Immature natural killer cell (primary cell): Measurements from ENCODE around the gene PAXIP1. TPM values are rescaled to one million over a fixed set of nuclear protein-coding genes. Genes with fewer than 3 reads are reported as not detected.
A peak's percentile ranks its signal among the peaks of the same experiment; 100 is the strongest.

Experiments used
- DNase-seq, 3 donors: peaks; one replicate each; pipeline ENCODE4 v3.0.0; 2022; ENCODE audit warnings: mixed read lengths in 1 of 3
- H3K27ac Mint-ChIP-seq, 6 donors: one replicate each; pipeline ENCODE4 v1.8.0; 2020; ENCODE audit warnings: mixed read lengths in 6 of 6, mild to moderate bottlenecking in 5 of 6, inconsistent platforms in 4 of 6, moderate library complexity in 3 of 6
- H3K27me3 Mint-ChIP-seq, 3 donors: one replicate each; pipeline ENCODE4 v1.8.0; 2020 to 2021; ENCODE audit warnings: low read depth in 3 of 3, mild to moderate bottlenecking in 3 of 3, mixed read lengths in 3 of 3, moderate library complexity in 3 of 3, inconsistent platforms in 1 of 3
- H3K36me3 Mint-ChIP-seq, 3 donors: one replicate each; pipeline ENCODE4 v1.8.0; 2020; ENCODE audit warnings: mixed read lengths in 3 of 3, inconsistent platforms in 2 of 3, mild to moderate bottlenecking in 2 of 3
- H3K4me1 Mint-ChIP-seq, 2 donors: one replicate each; pipeline ENCODE4 v1.8.0; 2020; ENCODE audit warnings: inconsistent platforms in 2 of 2, mild to moderate bottlenecking in 2 of 2, mixed read lengths in 2 of 2, moderate library complexity in 1 of 2
- H3K4me3 Mint-ChIP-seq, 5 donors: one replicate each; pipeline ENCODE4 v1.8.0; 2020; ENCODE audit warnings: mild to moderate bottlenecking in 5 of 5, mixed read lengths in 5 of 5, inconsistent platforms in 3 of 5, moderate library complexity in 3 of 5
- H3K9me3 Mint-ChIP-seq, 6 donors: one replicate each; pipeline ENCODE4 v1.8.0; 2020; ENCODE audit warnings: mild to moderate bottlenecking in 6 of 6, mixed read lengths in 6 of 6, inconsistent platforms in 4 of 6, moderate library complexity in 3 of 6
- polyA plus RNA-seq, 3 donors: library from polyadenylated mRNA; unstranded; fragments of 300-500 nt; fragmentation: Illumina TruSeq; gene quantifications; one replicate each; pipeline ENCODE4 v1.2.3, GENCODE V29; 2021

The PAXIP1 gene
- polyA plus RNA-seq, 3 donors from 2014 or later = 0.12 to 2.4 (median 0.67) TPM

GRCh38 chr7:154985230-154985629, 17.7 kb downstream of the PAXIP1 start:
- H3K27ac Mint-ChIP-seq = peak overlapping the region in 1 of 6 donors; percentile 26
- no peaks in the 10 kb centered on the region for H3K4me1 Mint-ChIP-seq
- DNase-seq = no peak
- no peaks in the 10 kb centered on the region for H3K27me3 Mint-ChIP-seq
- H3K4me3 Mint-ChIP-seq = no peak overlapping the region
- H3K9me3 Mint-ChIP-seq = no peaks in the 10 kb centered on the region
- H3K36me3 Mint-ChIP-seq = peaks cover 5 to 15% (median 9%) of the 10 kb centered on the region in 3 donors

- H3K4me3 Mint-ChIP-seq = no peak overlapping the region
- no peaks in the 10 kb centered on the region for H3K9me3 Mint-ChIP-seq
- H3K4me1 Mint-ChIP-seq = no peaks in the 10 kb centered on the region
- H3K27me3 Mint-ChIP-seq = no peaks in the 10 kb centered on the region
- peaks cover 7 to 17% (median 9%) of the 10 kb centered on the region in 3 donors for H3K36me3 Mint-ChIP-seq
- DNase-seq = no peak
- H3K27ac Mint-ChIP-seq = no peak overlapping the region
Observed at GRCh38 chr7:154984601-154985188, 18.2 kb downstream of the PAXIP1 start.

- Mint-ChIP-seq H3K36me3 (peaks cover 22 to 32% (median 28%) of the 10 kb centered on the region in 3 donors), H3K27me3 (no peaks in the 10 kb centered on the region), H3K9me3 (peaks cover 0 to 1% (median 0%) of the 10 kb centered on the region in 6 donors), H3K27ac (no peak overlapping the region), H3K4me1 (peaks cover 0 to 6% of the 10 kb centered on the region in 2 donors), H3K4me3 (no peak overlapping the region)
- DNase-seq = no peak
Observed at GRCh38 chr7:154978017-154978416, 24.9 kb downstream of the PAXIP1 start.

GRCh38 chr7:154977250-154977649, 25.7 kb downstream of the PAXIP1 start:
- Mint-ChIP-seq H3K4me1 (peaks cover 0 to 6% of the 10 kb centered on the region in 2 donors), H3K4me3 (no peak overlapping the region), H3K9me3 (peaks cover 0 to 1% (median 0%) of the 10 kb centered on the region in 6 donors), H3K27ac (no peak overlapping the region), H3K36me3 (peaks cover 22 to 32% (median 28%) of the 10 kb centered on the region in 3 donors), H3K27me3 (no peaks in the 10 kb centered on the region)
- DNase-seq = no peak

- Mint-ChIP-seq H3K9me3 (peaks cover 0 to 1% (median 0%) of the 10 kb centered on the region in 6 donors), H3K27me3 (no peaks in the 10 kb centered on the region), H3K4me1 (peaks cover 0 to 6% of the 10 kb centered on the region in 2 donors), H3K36me3 (peaks cover 22 to 32% (median 28%) of the 10 kb centered on the region in 3 donors), H3K4me3 (no peak overlapping the region), H3K27ac (no peak overlapping the region)
- no peak for DNase-seq
Observed at GRCh38 chr7:154976844-154977243, 26.1 kb downstream of the PAXIP1 start.

GRCh38 chr7:154975984-154976383, 26.9 kb downstream of the PAXIP1 start:
- no peak overlapping the region for H3K4me3 Mint-ChIP-seq
- H3K27me3 Mint-ChIP-seq = no peaks in the 10 kb centered on the region
- peaks cover 0 to 6% of the 10 kb centered on the region in 2 donors for H3K4me1 Mint-ChIP-seq
- peaks cover 0 to 1% (median 0%) of the 10 kb centered on the region in 6 donors for H3K9me3 Mint-ChIP-seq
- H3K36me3 Mint-ChIP-seq = peaks cover 21 to 32% (median 28%) of the 10 kb centered on the region in 3 donors
- DNase-seq = no peak
- H3K27ac Mint-ChIP-seq = no peak overlapping the region

GRCh38 chr7:154973381-154973780, 29.5 kb downstream of the PAXIP1 start:
- Mint-ChIP-seq H3K27me3 (no peaks in the 10 kb centered on the region), H3K36me3 (peaks cover 17 to 29% (median 27%) of the 10 kb centered on the region in 3 donors), H3K27ac (no peak overlapping the region), H3K9me3 (peaks cover 0 to 1% (median 0%) of the 10 kb centered on the region in 6 donors), H3K4me1 (peaks cover 0 to 9% of the 10 kb centered on the region in 2 donors), H3K4me3 (no peak overlapping the region)
- DNase-seq = no peak

GRCh38 chr7:154968336-154969001, 34.5 kb downstream of the PAXIP1 start:
- Mint-ChIP-seq H3K9me3 (no peaks in the 10 kb centered on the region), H3K4me3 (no peak overlapping the region), H3K36me3 (peaks cover 23 to 36% (median 28%) of the 10 kb centered on the region in 3 donors), H3K4me1 (peaks cover 0 to 4% of the 10 kb centered on the region in 2 donors), H3K27ac (peak overlapping the region in 1 of 6 donors; percentile 12), H3K27me3 (peaks cover 0 to 3% (median 2%) of the 10 kb centered on the region in 3 donors)
- DNase-seq = no peak

GRCh38 chr7:154967401-154967955, 35.4 kb downstream of the PAXIP1 start:
- H3K27ac Mint-ChIP-seq = no peak overlapping the region
- peaks cover 21 to 39% (median 28%) of the 10 kb centered on the region in 3 donors for H3K36me3 Mint-ChIP-seq
- no peak overlapping the region for H3K4me3 Mint-ChIP-seq
- peaks cover 0 to 3% (median 2%) of the 10 kb centered on the region in 3 donors for H3K27me3 Mint-ChIP-seq
- peaks cover 0 to 4% of the 10 kb centered on the region in 2 donors for H3K4me1 Mint-ChIP-seq
- H3K9me3 Mint-ChIP-seq = no peaks in the 10 kb centered on the region
- DNase-seq = no peak

- DNase-seq = no peak
- no peaks in the 10 kb centered on the region for H3K9me3 Mint-ChIP-seq
- peaks cover 0 to 4% of the 10 kb centered on the region in 2 donors for H3K4me1 Mint-ChIP-seq
- peaks cover 0 to 3% (median 2%) of the 10 kb centered on the region in 3 donors for H3K27me3 Mint-ChIP-seq
- H3K27ac Mint-ChIP-seq = no peak overlapping the region
- no peak overlapping the region for H3K4me3 Mint-ChIP-seq
- peaks cover 21 to 52% (median 35%) of the 10 kb centered on the region in 3 donors for H3K36me3 Mint-ChIP-seq
Observed at GRCh38 chr7:154965014-154965413, 37.9 kb downstream of the PAXIP1 start.

GRCh38 chr7:154960063-154960790, 42.7 kb downstream of the PAXIP1 start:
- Mint-ChIP-seq H3K4me1 (no peaks in the 10 kb centered on the region), H3K27ac (no peak overlapping the region), H3K4me3 (no peak overlapping the region), H3K36me3 (peaks cover 9 to 53% (median 37%) of the 10 kb centered on the region in 3 donors), H3K9me3 (no peaks in the 10 kb centered on the region), H3K27me3 (no peaks in the 10 kb centered on the region)
- no peak for DNase-seq

GRCh38 chr7:154956427-154956826, 46.5 kb downstream of the PAXIP1 start:
- peaks cover 13 to 59% (median 36%) of the 10 kb centered on the region in 3 donors for H3K36me3 Mint-ChIP-seq
- DNase-seq = no peak
- peak overlapping the region in 1 of 6 donors; percentile 39 for H3K27ac Mint-ChIP-seq
- no peak overlapping the region for H3K4me3 Mint-ChIP-seq
- H3K4me1 Mint-ChIP-seq = no peaks in the 10 kb centered on the region
- H3K9me3 Mint-ChIP-seq = no peaks in the 10 kb centered on the region
- no peaks in the 10 kb centered on the region for H3K27me3 Mint-ChIP-seq

- Mint-ChIP-seq H3K27ac (peak overlapping the region in 1 of 6 donors; percentile 6), H3K36me3 (peaks cover 11 to 54% (median 26%) of the 10 kb centered on the region in 3 donors), H3K4me1 (no peaks in the 10 kb centered on the region), H3K4me3 (no peak overlapping the region), H3K27me3 (no peaks in the 10 kb centered on the region), H3K9me3 (no peaks in the 10 kb centered on the region)
- DNase-seq = peak; percentile 28 to 42 (median 39)
Observed at GRCh38 chr7:154953006-154953684, 49.8 kb downstream of the PAXIP1 start.
